ENCODE results near the gene SPEM2. TPM values are rescaled to one million over a fixed set of nuclear protein-coding genes. Genes with fewer than 3 reads are reported as not detected.

Gene SPEM2
- total RNA-seq, 1 experiment from 2014 or later: not detected

GRCh38 chr17:7426896-7427489, 1.6 kb downstream of the SPEM2 start:
- no peak overlapping the region for H3K27ac Mint-ChIP-seq
- no CpG with 5 or more reads among the region's 29 CpGs for WGBS (ENCODE audit: extremely low coverage, insufficient read length, low lambda C conversion rate)
- no peaks in the 10 kb centered on the region for H3K36me3 Mint-ChIP-seq (ENCODE audit: insufficient read depth in 1 of 3, low read depth in 3 of 3)

More at GRCh38 chr17:7426896-7427489, 1.6 kb downstream of the SPEM2 start:
- Histone ChIP-seq H3T11ph (ENCODE audit: low read length) (no peak overlapping the region), H3K9ac (ENCODE audit: extremely low read depth, insufficient read length, low read length) (no peak overlapping the region), H2AK5ac (ENCODE audit: insufficient read length, low read length) (no peak overlapping the region), H4K5ac (ENCODE audit: insufficient read length, low read depth, low read length) (no peak overlapping the region), H3K4me2 (ENCODE audit: insufficient read depth, insufficient read length, low read length) (no peak overlapping the region), H2BK120ac (ENCODE audit: low read depth, low read length, poor library complexity, severe bottlenecking) (no peak overlapping the region), H2BK20ac (ENCODE audit: low read depth, low read length, poor library complexity, severe bottlenecking) (no peak overlapping the region), H3K23me2 (ENCODE audit: insufficient read length, low read depth, low read length, poor library complexity, severe bottlenecking) (no peaks in the 10 kb centered on the region), H3K18ac (ENCODE audit: insufficient read length, low read depth, low read length) (no peak overlapping the region), H4K8ac (replicated peaks; ENCODE audit: insufficient read length, low read depth, low read length) (no peak overlapping the region), H3K23ac (ENCODE audit: insufficient read length, low read depth, low read length) (no peak overlapping the region), H3K27me3 (ENCODE audit: insufficient read depth, low read length) (no peaks in the 10 kb centered on the region; the same call in 1 of the 2 replicates), H2BK15ac (ENCODE audit: low read depth, low read length) (no peak overlapping the region), H3K4me1 (ENCODE audit: insufficient read depth, low read length) (no peaks in the 10 kb centered on the region), H4K20me1 (ENCODE audit: control insufficient read depth, insufficient read depth, insufficient read length) (no peaks in the 10 kb centered on the region), H3K9me3 (ENCODE audit: control insufficient read depth, low read depth, low read length) (no peaks in the 10 kb centered on the region), H4K91ac (ENCODE audit: insufficient read length, low read depth, low read length) (no peak overlapping the region), H2BK5ac (ENCODE audit: insufficient read length, low read length) (no peak overlapping the region), H3K14ac (ENCODE audit: insufficient read depth, low read length) (no peak overlapping the region; the same call in 1 of the 2 replicates), H3K27ac (ENCODE audit: insufficient read length, low read depth, low read length) (no peak overlapping the region), H3K79me1 (ENCODE audit: insufficient read depth, low read depth, low read length, poor library complexity, severe bottlenecking) (no peaks in the 10 kb centered on the region), H3K4ac (ENCODE audit: low read depth, low read length) (no peak overlapping the region), H3K79me2 (ENCODE audit: insufficient read depth, low read length) (no peaks in the 10 kb centered on the region), H3K56ac (ENCODE audit: insufficient read length, low read depth, low read length) (no peak overlapping the region), H2BK12ac (ENCODE audit: insufficient read length, low read depth, low read length) (no peak overlapping the region), H2AFZ (ENCODE audit: low read length) (no peak overlapping the region)
- Mint-ChIP-seq H3K4me1 (no peaks in the 10 kb centered on the region), H3K4me3 (no peak overlapping the region), H3K9me3 (no peaks in the 10 kb centered on the region; a peak in 1 of 5 replicates), H3K27me3 (ENCODE audit: low read depth) (peaks cover 13% of the 10 kb centered on the region)
- TF ChIP-seq, protein P1, sequence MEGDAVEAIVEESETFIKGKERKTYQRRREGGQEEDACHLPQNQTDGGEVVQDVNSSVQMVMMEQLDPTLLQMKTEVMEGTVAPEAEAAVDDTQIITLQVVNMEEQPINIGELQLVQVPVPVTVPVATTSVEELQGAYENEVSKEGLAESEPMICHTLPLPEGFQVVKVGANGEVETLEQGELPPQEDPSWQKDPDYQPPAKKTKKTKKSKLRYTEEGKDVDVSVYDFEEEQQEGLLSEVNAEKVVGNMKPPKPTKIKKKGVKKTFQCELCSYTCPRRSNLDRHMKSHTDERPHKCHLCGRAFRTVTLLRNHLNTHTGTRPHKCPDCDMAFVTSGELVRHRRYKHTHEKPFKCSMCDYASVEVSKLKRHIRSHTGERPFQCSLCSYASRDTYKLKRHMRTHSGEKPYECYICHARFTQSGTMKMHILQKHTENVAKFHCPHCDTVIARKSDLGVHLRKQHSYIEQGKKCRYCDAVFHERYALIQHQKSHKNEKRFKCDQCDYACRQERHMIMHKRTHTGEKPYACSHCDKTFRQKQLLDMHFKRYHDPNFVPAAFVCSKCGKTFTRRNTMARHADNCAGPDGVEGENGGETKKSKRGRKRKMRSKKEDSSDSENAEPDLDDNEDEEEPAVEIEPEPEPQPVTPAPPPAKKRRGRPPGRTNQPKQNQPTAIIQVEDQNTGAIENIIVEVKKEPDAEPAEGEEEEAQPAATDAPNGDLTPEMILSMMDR (conservative IDR thresholded peaks at IDR 0.05): no peak
- no peak for DNase-seq
